Tibial nerve (tissue), 3 donors: Measurements from ENCODE around the gene MRPS27.

ENCODE experiments used
- CTCF ChIP-seq, 5 experiments: fragments of 200-600 bp in 3 of 5; fragments of 450-650 bp in 2 of 5; sonication (generic) in 3 of 5; IDR thresholded peaks; one replicate each; pipeline ENCODE4 v1.5.1; 2016 to 2019; ENCODE audit warnings: antibody characterized with exemption in 5 of 5, mild to moderate bottlenecking in 3 of 5, moderate library complexity in 2 of 5
- POLR2A ChIP-seq, 2 donors: fragments of 450-650 bp; IDR thresholded peaks; one replicate each; pipeline ENCODE4 v1.6.1; 2017; ENCODE audit warnings: antibody characterized with exemption in 2 of 2, mild to moderate bottlenecking in 2 of 2, moderate library complexity in 2 of 2

- TF ChIP-seq CTCF (IDR thresholded peaks at IDR 0.05) (no peak), POLR2A (IDR thresholded peaks at IDR 0.05) (no peak)
Observed at GRCh38 chr5:72209147-72210115, 110.6 kb downstream of the MRPS27 start.
